GM12878 (cell line): Measurements from ENCODE around the gene PFKFB1. TPM values are rescaled to one million over a fixed set of nuclear protein-coding genes. Genes with fewer than 3 reads are reported as not detected.

Experiments
- CEBPZ ChIP-seq: fragments of 150-350 bp; IDR thresholded peaks from 2 replicates; pipeline ENCODE4 v1.6.1; 2016; ENCODE audit warnings: low read depth, low read length
- GATAD2B ChIP-seq: fragments of 450-650 bp; conservative IDR thresholded peaks from 2 replicates; pipeline ENCODE4 v1.6.1; 2017; ENCODE audit warnings: low read depth, mild to moderate bottlenecking, moderate library complexity
- HDAC6 ChIP-seq: fragments of 200-600 bp; sonication (generic); IDR thresholded peaks from one replicate; pipeline ENCODE4 v1.8.0; 2017; ENCODE audit warnings: antibody characterized with exemption; ENCODE audit not compliant: unreplicated experiment
- IRF3 ChIP-seq: fragments of 450-650 bp; IDR thresholded peaks from 2 replicates; pipeline ENCODE4 v1.6.1; 2014; ENCODE audit warnings: mild to moderate bottlenecking
- polyA plus RNA-seq, 11 experiments: library from polyadenylated mRNA; depleted of rRNA in 4 of 11; unstranded in 6 of 11; stranded (reverse) in 5 of 11; fragments of >200 nt; fragmentation: Nextera tagmentation in 4 of 11; fragmentation: Illumina TruSeq in 1 of 11; extraction: Ambion mirVana in 4 of 11; extraction: Trizol in 1 of 11; gene quantifications; 1 replicate in 1 of 11; 2 replicates in 10 of 11; pipeline versions ENCODE4 v1.2.1 to v1.2.3, GENCODE V29; 2011 to 2016; ENCODE audit warnings: inconsistent platforms in 2 of 11, missing spikeins in 2 of 11, low read depth in 1 of 11
- total RNA-seq, 4 experiments: library from RNA; depleted of rRNA in 3 of 4; stranded (reverse); fragments of >200 nt in 3 of 4; fragmentation: Illumina TruSeq in 1 of 4; extraction: Trizol in 1 of 4; gene quantifications; 2 replicates each; pipeline versions ENCODE4 v1.2.1 to v1.2.3, GENCODE V29; 2013 to 2021
- TF ChIP-seq, protein P1 (sequence below): IDR thresholded peaks from 2 replicates; pipeline ENCODE4 v1.6.1; 2012; ENCODE audit warnings: mild to moderate bottlenecking, low read depth, low read length
- TF ChIP-seq, protein P2 (sequence below): fragments of 450-650 bp; IDR thresholded peaks from 2 replicates; pipeline ENCODE4 v1.6.1; 2017; ENCODE audit warnings: antibody characterized with exemption, mild to moderate bottlenecking, moderate library complexity
- TF ChIP-seq, protein P3 (sequence below): fragments of 450-650 bp; IDR thresholded peaks from 2 replicates; pipeline ENCODE4 v1.6.1; 2017; ENCODE audit warnings: mild to moderate bottlenecking, moderate library complexity

The PFKFB1 gene
- total and polyA plus RNA-seq, 10 of the 15 experiments (the other 5 are each of a cell fraction or from before 2014, with no cell fraction given): 0.13 to 0.59 (median 0.37) TPM

GRCh38 chrX:54920610-54921426 lies 73.2 kb downstream of the PFKFB1 start, which contains the start of gene TRO (continued):
- TF ChIP-seq, protein P1, sequence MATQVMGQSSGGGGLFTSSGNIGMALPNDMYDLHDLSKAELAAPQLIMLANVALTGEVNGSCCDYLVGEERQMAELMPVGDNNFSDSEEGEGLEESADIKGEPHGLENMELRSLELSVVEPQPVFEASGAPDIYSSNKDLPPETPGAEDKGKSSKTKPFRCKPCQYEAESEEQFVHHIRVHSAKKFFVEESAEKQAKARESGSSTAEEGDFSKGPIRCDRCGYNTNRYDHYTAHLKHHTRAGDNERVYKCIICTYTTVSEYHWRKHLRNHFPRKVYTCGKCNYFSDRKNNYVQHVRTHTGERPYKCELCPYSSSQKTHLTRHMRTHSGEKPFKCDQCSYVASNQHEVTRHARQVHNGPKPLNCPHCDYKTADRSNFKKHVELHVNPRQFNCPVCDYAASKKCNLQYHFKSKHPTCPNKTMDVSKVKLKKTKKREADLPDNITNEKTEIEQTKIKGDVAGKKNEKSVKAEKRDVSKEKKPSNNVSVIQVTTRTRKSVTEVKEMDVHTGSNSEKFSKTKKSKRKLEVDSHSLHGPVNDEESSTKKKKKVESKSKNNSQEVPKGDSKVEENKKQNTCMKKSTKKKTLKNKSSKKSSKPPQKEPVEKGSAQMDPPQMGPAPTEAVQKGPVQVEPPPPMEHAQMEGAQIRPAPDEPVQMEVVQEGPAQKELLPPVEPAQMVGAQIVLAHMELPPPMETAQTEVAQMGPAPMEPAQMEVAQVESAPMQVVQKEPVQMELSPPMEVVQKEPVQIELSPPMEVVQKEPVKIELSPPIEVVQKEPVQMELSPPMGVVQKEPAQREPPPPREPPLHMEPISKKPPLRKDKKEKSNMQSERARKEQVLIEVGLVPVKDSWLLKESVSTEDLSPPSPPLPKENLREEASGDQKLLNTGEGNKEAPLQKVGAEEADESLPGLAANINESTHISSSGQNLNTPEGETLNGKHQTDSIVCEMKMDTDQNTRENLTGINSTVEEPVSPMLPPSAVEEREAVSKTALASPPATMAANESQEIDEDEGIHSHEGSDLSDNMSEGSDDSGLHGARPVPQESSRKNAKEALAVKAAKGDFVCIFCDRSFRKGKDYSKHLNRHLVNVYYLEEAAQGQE: no peak
- TF ChIP-seq, protein P2, sequence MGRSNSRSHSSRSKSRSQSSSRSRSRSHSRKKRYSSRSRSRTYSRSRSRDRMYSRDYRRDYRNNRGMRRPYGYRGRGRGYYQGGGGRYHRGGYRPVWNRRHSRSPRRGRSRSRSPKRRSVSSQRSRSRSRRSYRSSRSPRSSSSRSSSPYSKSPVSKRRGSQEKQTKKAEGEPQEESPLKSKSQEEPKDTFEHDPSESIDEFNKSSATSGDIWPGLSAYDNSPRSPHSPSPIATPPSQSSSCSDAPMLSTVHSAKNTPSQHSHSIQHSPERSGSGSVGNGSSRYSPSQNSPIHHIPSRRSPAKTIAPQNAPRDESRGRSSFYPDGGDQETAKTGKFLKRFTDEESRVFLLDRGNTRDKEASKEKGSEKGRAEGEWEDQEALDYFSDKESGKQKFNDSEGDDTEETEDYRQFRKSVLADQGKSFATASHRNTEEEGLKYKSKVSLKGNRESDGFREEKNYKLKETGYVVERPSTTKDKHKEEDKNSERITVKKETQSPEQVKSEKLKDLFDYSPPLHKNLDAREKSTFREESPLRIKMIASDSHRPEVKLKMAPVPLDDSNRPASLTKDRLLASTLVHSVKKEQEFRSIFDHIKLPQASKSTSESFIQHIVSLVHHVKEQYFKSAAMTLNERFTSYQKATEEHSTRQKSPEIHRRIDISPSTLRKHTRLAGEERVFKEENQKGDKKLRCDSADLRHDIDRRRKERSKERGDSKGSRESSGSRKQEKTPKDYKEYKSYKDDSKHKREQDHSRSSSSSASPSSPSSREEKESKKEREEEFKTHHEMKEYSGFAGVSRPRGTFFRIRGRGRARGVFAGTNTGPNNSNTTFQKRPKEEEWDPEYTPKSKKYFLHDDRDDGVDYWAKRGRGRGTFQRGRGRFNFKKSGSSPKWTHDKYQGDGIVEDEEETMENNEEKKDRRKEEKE: no peak
- no peak for TF ChIP-seq IRF3
- TF ChIP-seq GATAD2B: no peak
- TF ChIP-seq HDAC6: no peak
- TF ChIP-seq CEBPZ: no peak
- TF ChIP-seq, protein P3, sequence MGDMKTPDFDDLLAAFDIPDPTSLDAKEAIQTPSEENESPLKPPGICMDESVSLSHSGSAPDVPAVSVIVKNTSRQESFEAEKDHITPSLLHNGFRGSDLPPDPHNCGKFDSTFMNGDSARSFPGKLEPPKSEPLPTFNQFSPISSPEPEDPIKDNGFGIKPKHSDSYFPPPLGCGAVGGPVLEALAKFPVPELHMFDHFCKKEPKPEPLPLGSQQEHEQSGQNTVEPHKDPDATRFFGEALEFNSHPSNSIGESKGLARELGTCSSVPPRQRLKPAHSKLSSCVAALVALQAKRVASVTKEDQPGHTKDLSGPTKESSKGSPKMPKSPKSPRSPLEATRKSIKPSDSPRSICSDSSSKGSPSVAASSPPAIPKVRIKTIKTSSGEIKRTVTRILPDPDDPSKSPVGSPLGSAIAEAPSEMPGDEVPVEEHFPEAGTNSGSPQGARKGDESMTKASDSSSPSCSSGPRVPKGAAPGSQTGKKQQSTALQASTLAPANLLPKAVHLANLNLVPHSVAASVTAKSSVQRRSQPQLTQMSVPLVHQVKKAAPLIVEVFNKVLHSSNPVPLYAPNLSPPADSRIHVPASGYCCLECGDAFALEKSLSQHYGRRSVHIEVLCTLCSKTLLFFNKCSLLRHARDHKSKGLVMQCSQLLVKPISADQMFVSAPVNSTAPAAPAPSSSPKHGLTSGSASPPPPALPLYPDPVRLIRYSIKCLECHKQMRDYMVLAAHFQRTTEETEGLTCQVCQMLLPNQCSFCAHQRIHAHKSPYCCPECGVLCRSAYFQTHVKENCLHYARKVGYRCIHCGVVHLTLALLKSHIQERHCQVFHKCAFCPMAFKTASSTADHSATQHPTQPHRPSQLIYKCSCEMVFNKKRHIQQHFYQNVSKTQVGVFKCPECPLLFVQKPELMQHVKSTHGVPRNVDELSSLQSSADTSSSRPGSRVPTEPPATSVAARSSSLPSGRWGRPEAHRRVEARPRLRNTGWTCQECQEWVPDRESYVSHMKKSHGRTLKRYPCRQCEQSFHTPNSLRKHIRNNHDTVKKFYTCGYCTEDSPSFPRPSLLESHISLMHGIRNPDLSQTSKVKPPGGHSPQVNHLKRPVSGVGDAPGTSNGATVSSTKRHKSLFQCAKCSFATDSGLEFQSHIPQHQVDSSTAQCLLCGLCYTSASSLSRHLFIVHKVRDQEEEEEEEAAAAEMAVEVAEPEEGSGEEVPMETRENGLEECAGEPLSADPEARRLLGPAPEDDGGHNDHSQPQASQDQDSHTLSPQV: no peak
